HEK293 (cell line): ENCODE measurements around the gene COG6.

Experiments used
- CTCF ChIP-seq: fragments of 450-650 bp; formaldehyde crosslinking; IDR thresholded peaks from 2 replicates; pipeline ENCODE4 v1.5.1; 2016; ENCODE audit warnings: missing biosample characterization, missing genetic modification characterization
- PBX3 ChIP-seq: sonication (generic); formaldehyde crosslinking; IDR thresholded peaks from 2 replicates; pipeline ENCODE4 v1.8.1; 2022; ENCODE audit warnings: mild to moderate bottlenecking, moderate library complexity, missing genetic modification reagents
- ZFP37 ChIP-seq: fragments of 450-650 bp; formaldehyde crosslinking; IDR thresholded peaks from 2 replicates; pipeline ENCODE4 v1.5.1; 2016; ENCODE audit warnings: missing biosample characterization, missing genetic modification characterization
- ZNF155 ChIP-seq: fragments of 450-650 bp; formaldehyde crosslinking; IDR thresholded peaks from 2 replicates; pipeline ENCODE4 v1.5.1; 2016; ENCODE audit warnings: missing biosample characterization, missing genetic modification characterization
- ZNF274 ChIP-seq, 2 experiments: fragments of 200-500 bp in 1 of 2; fragments of 450-650 bp in 1 of 2; sonication (Bioruptor generic) in 1 of 2; formaldehyde crosslinking in 1 of 2; IDR thresholded peaks; 2 replicates each; pipeline versions ENCODE4 v1.5.1 to v1.6.1; 2014 to 2016; ENCODE audit warnings: borderline replicate concordance in 1 of 2, inconsistent platforms in 1 of 2, low read length in 1 of 2, missing biosample characterization in 1 of 2, missing genetic modification characterization in 1 of 2
- ZNF416 ChIP-seq: fragments of 450-650 bp; formaldehyde crosslinking; IDR thresholded peaks from 2 replicates; pipeline ENCODE4 v1.5.1; 2016; ENCODE audit warnings: missing biosample characterization, missing genetic modification characterization
- ZNF548 ChIP-seq: fragments of 450-650 bp; formaldehyde crosslinking; IDR thresholded peaks from 2 replicates; pipeline ENCODE4 v1.5.1; 2016; ENCODE audit warnings: missing biosample characterization, missing genetic modification characterization
- ZNF626 ChIP-seq: fragments of 450-650 bp; sonication (Bioruptor Pico); formaldehyde crosslinking; IDR thresholded peaks from 2 replicates; pipeline ENCODE4 v1.5.1; 2018; ENCODE audit warnings: missing biosample characterization, missing genetic modification characterization, inconsistent platforms
- ZNF639 ChIP-seq: fragments of 450-650 bp; formaldehyde crosslinking; IDR thresholded peaks from 2 replicates; pipeline ENCODE4 v1.5.1; 2016; ENCODE audit warnings: missing biosample characterization, missing genetic modification characterization
- ZNF670 ChIP-seq: fragments of 450-650 bp; formaldehyde crosslinking; IDR thresholded peaks from 2 replicates; pipeline ENCODE4 v1.5.1; 2016; ENCODE audit warnings: missing biosample characterization, missing genetic modification characterization, low read depth
- TF ChIP-seq, protein P1 (sequence below): fragments of 450-650 bp; formaldehyde crosslinking; optimal IDR thresholded peaks from 2 replicates; pipeline ENCODE3; 2016; ENCODE audit warnings: missing biosample characterization, mild to moderate bottlenecking, missing genetic modification characterization
- TF ChIP-seq, protein P2 (sequence below): IDR thresholded peaks from 2 replicates; pipeline ENCODE4 v1.6.1; 2011; ENCODE audit warnings: mild to moderate bottlenecking, low read depth, low read length, borderline replicate concordance
- TF ChIP-seq, protein P3 (sequence below): fragments of 450-650 bp; formaldehyde crosslinking; IDR thresholded peaks from 2 replicates; pipeline ENCODE4 v1.5.1; 2016; ENCODE audit warnings: missing biosample characterization, missing genetic modification characterization

DNA sequence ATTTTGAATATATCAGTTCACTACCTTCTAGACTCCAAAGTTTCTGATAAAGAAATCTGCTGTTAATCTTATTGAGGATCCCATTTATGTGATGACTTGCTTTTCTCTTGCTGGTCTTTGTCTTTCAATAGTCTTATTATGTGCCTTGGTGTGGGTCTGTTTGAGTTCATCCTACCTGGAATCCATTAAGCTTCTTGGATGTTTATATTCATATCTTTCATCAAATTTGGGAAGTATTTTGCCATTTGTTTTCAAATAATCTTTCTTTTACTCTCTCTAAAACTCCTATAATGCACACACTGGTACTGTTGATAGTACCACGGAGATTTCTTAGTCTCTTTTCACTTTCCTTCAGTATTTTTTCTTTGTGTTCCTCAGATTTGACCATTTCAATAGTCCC, 24.2 kb upstream of the COG6 start:
- no peak for TF ChIP-seq ZNF155 (tag by site-specific recombination)
- no peak for TF ChIP-seq CTCF
- no peak for TF ChIP-seq ZNF548 (tag by site-specific recombination)
- TF ChIP-seq, protein P1, sequence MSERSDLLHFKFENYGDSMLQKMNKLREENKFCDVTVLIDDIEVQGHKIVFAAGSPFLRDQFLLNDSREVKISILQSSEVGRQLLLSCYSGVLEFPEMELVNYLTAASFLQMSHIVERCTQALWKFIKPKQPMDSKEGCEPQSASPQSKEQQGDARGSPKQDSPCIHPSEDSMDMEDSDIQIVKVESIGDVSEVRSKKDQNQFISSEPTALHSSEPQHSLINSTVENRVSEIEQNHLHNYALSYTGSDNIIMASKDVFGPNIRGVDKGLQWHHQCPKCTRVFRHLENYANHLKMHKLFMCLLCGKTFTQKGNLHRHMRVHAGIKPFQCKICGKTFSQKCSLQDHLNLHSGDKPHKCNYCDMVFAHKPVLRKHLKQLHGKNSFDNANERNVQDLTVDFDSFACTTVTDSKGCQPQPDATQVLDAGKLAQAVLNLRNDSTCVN (tag by site-specific recombination): no peak
- TF ChIP-seq ZFP37 (tag by site-specific recombination): no peak
- TF ChIP-seq, protein P2, sequence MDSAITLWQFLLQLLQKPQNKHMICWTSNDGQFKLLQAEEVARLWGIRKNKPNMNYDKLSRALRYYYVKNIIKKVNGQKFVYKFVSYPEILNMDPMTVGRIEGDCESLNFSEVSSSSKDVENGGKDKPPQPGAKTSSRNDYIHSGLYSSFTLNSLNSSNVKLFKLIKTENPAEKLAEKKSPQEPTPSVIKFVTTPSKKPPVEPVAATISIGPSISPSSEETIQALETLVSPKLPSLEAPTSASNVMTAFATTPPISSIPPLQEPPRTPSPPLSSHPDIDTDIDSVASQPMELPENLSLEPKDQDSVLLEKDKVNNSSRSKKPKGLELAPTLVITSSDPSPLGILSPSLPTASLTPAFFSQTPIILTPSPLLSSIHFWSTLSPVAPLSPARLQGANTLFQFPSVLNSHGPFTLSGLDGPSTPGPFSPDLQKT: no peak
- TF ChIP-seq ZNF626 (tag by site-specific recombination): no peak
- TF ChIP-seq ZNF670 (tag by site-specific recombination): no peak
- TF ChIP-seq ZNF274 (IDR thresholded peaks at IDR 0.05; ENCODE audit: low read length): no peak
- no peak for TF ChIP-seq ZNF274 (tag by site-specific recombination; IDR thresholded peaks at IDR 0.05; ENCODE audit: borderline replicate concordance)
- TF ChIP-seq, protein P3, sequence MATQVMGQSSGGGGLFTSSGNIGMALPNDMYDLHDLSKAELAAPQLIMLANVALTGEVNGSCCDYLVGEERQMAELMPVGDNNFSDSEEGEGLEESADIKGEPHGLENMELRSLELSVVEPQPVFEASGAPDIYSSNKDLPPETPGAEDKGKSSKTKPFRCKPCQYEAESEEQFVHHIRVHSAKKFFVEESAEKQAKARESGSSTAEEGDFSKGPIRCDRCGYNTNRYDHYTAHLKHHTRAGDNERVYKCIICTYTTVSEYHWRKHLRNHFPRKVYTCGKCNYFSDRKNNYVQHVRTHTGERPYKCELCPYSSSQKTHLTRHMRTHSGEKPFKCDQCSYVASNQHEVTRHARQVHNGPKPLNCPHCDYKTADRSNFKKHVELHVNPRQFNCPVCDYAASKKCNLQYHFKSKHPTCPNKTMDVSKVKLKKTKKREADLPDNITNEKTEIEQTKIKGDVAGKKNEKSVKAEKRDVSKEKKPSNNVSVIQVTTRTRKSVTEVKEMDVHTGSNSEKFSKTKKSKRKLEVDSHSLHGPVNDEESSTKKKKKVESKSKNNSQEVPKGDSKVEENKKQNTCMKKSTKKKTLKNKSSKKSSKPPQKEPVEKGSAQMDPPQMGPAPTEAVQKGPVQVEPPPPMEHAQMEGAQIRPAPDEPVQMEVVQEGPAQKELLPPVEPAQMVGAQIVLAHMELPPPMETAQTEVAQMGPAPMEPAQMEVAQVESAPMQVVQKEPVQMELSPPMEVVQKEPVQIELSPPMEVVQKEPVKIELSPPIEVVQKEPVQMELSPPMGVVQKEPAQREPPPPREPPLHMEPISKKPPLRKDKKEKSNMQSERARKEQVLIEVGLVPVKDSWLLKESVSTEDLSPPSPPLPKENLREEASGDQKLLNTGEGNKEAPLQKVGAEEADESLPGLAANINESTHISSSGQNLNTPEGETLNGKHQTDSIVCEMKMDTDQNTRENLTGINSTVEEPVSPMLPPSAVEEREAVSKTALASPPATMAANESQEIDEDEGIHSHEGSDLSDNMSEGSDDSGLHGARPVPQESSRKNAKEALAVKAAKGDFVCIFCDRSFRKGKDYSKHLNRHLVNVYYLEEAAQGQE (tag by site-specific recombination): no peak
- TF ChIP-seq PBX3: no peak
- no peak for TF ChIP-seq ZNF416
- TF ChIP-seq ZNF639 (tag by site-specific recombination): no peak
